RWPE2 (cell line): ENCODE data around the gene KCNA10.

ENCODE experiments used
- ATAC-seq: fragments of 200-7000 bp; cut with Tn5 transposase; 3 replicates; pipeline ENCODE4 v1.9.1; 2021; ENCODE audit warnings: low read depth
- DNase-seq: peaks from one replicate; pipeline ENCODE4 v3.0.0-alpha.2; 2020; ENCODE audit warnings: low spot score
- H3K27ac ChIP-seq: fragments of 450-650 bp; 2 replicates; pipeline ENCODE4 v1.5.1; 2017; ENCODE audit warnings: mild to moderate bottlenecking; ENCODE audit not compliant: poor library complexity, severe bottlenecking
- H3K27me3 ChIP-seq: fragments of 250-450 bp; sonication (Bioruptor Pico); 2 replicates; pipeline ENCODE4 v1.5.1; 2021; ENCODE audit warnings: mild to moderate bottlenecking, moderate library complexity; ENCODE audit not compliant: insufficient read depth, poor library complexity, severe bottlenecking
- H3K36me3 ChIP-seq: fragments of 250-450 bp; sonication (Bioruptor Pico); 2 replicates; pipeline ENCODE4 v1.5.1; 2020; ENCODE audit warnings: low read depth, mild to moderate bottlenecking, moderate library complexity
- H3K4me1 ChIP-seq: fragments of 250-450 bp; sonication (Bioruptor Pico); 2 replicates; pipeline ENCODE4 v1.5.1; 2021; ENCODE audit warnings: mild to moderate bottlenecking, moderate library complexity; ENCODE audit not compliant: insufficient read depth, poor library complexity, severe bottlenecking
- H3K4me3 ChIP-seq: fragments of 250-450 bp; sonication (Bioruptor Pico); 2 replicates; pipeline ENCODE4 v1.5.1; 2021; ENCODE audit warnings: mild to moderate bottlenecking, moderate library complexity; ENCODE audit not compliant: severe bottlenecking
- H3K9me3 ChIP-seq: fragments of 250-450 bp; sonication (Bioruptor Pico); 2 replicates; pipeline ENCODE4 v1.5.1; 2021; ENCODE audit warnings: mild to moderate bottlenecking, moderate library complexity; ENCODE audit not compliant: severe bottlenecking
- TF ChIP-seq, protein P1 (sequence below): fragments of 450-650 bp; IDR thresholded peaks from one replicate; pipeline ENCODE4 v1.5.1; 2017; ENCODE audit warnings: mild to moderate bottlenecking, moderate library complexity; ENCODE audit not compliant: poor library complexity, severe bottlenecking

The KCNA10 gene

DNA sequence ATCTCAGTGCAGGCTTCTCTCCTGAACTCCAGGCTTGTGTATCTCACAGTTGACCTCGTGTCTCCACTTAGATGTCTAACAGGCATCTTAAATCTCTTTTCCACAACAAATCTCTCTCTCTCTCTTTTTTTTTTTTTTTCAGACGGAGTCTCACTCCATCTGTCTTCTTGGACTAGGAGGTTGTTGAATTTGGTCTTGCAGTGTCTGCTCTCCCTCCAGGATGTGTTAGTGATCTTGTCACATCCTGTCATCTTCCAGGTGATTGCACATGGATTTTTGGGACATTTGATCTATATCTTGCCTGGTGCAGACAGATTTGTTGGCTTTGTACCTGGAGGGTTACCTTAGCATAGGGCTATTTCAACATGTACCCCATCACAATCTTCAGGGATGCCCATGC is 26.5 kb upstream of the KCNA10 start:
- DNase-seq (no peak), ATAC-seq (no peak)
- Histone ChIP-seq H3K9me3 (no peaks in the 10 kb centered on the region), H3K4me1 (no peaks in the 10 kb centered on the region), H3K27ac (no peak overlapping the region), H3K36me3 (no peaks in the 10 kb centered on the region), H3K27me3 (no peaks in the 10 kb centered on the region), H3K4me3 (no peak overlapping the region)
- TF ChIP-seq, protein P1, sequence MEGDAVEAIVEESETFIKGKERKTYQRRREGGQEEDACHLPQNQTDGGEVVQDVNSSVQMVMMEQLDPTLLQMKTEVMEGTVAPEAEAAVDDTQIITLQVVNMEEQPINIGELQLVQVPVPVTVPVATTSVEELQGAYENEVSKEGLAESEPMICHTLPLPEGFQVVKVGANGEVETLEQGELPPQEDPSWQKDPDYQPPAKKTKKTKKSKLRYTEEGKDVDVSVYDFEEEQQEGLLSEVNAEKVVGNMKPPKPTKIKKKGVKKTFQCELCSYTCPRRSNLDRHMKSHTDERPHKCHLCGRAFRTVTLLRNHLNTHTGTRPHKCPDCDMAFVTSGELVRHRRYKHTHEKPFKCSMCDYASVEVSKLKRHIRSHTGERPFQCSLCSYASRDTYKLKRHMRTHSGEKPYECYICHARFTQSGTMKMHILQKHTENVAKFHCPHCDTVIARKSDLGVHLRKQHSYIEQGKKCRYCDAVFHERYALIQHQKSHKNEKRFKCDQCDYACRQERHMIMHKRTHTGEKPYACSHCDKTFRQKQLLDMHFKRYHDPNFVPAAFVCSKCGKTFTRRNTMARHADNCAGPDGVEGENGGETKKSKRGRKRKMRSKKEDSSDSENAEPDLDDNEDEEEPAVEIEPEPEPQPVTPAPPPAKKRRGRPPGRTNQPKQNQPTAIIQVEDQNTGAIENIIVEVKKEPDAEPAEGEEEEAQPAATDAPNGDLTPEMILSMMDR, result no peak

DNA sequence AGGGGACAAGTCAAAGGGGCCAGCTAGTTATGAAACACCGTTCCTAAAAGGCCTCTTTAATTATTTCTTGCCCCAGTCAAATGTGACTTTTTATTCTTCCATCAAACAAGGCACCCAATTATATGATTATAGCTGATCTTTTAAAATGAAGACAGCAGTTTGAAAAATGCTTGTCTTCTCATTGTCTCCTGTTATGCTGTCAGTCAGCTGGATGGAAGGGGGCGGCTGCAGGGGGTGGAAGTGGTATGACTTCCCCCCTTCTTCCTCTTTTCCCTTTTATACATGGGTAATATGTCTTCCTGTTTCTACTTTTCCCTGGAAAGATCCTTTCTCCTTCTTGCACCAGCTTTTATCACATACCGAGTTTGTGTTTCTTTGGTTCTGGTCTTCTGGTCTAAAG is 25.8 kb upstream of the KCNA10 start:
- H3K9me3 ChIP-seq, result no peaks in the 10 kb centered on the region
- H3K4me3 ChIP-seq, result no peak overlapping the region
- H3K27me3 ChIP-seq, result no peaks in the 10 kb centered on the region
- H3K4me1 ChIP-seq, result no peaks in the 10 kb centered on the region
- TF ChIP-seq, protein P1, result no peak
- DNase-seq, result no peak
- no peak for ATAC-seq
- no peak overlapping the region for H3K27ac ChIP-seq
- no peaks in the 10 kb centered on the region for H3K36me3 ChIP-seq

GRCh38 chr1:110542725-110543124 is 23.8 kb upstream of the KCNA10 start:
- ATAC-seq (no peak), DNase-seq (no peak)
- Histone ChIP-seq H3K27me3 (no peaks in the 10 kb centered on the region), H3K4me3 (no peak overlapping the region), H3K36me3 (no peaks in the 10 kb centered on the region), H3K4me1 (no peaks in the 10 kb centered on the region), H3K27ac (no peak overlapping the region), H3K9me3 (no peaks in the 10 kb centered on the region)
- TF ChIP-seq, protein P1, result no peak

DNA sequence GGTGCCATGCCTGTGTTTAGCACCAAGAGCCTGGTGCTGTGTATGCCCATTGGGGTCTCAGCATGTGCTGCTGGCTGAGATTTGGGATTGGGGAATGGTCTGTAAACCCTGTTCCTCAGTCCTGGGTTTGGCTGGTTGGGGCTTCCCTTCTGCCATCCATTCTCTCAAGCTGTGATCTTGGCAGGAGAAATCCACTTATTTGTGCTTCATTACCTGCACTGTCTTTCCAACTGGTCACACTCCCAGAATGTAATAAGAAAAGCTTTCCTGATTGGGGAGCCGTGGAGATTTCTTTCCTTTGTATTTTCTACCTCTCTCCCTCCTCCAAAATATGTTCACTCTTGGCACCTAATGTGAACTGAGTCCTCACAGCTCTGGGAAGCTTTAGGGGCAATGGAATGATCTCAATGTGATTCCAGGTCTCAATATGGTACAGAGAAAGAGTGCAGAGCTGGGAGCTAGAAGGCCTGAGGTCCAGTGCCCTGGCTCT is 23.0 kb upstream of the KCNA10 start:
- ATAC-seq (no peak), DNase-seq (no peak)
- TF ChIP-seq, protein P1, result no peak
- Histone ChIP-seq H3K4me3 (no peak overlapping the region), H3K36me3 (no peaks in the 10 kb centered on the region), H3K9me3 (no peaks in the 10 kb centered on the region), H3K27ac (no peak overlapping the region), H3K4me1 (no peaks in the 10 kb centered on the region), H3K27me3 (no peaks in the 10 kb centered on the region)

DNA sequence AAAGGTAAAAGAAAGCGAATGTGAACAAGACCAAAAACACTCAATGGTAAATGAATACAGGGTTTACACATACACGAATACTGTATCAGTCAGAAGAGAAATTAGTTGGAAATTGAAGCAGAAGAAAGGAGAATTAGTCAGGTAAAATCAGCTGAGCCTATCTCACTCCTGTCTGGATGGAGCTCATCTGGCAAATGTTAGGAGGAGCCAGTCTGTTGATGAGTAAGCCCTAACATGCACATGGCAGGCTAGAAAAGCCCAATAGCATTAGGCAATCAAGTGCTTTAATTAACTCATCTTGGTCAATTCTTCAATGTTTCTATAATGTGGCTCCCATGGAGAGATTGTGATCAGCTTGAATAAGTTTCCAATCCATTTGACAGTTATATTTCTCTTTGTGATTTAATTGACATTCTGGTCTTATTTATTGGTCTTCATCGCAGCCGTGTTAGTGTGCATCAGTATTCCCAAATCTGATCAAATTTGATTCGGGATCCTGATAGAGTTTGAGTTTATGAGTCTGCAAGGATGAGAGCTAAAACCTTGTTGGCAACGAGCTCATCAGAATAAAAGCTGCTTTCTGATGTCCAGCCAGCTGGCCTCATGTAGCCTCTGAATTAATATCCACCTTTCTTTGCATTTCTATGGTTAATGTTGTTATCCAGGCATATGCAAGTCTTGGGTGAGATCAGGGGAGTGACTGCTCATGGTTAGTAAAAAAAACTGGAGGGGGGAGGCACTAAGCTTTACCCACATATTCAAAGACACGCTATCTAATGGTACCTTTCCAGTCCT is 22.1 kb upstream of the KCNA10 start:
- H3K9me3 ChIP-seq, result no peaks in the 10 kb centered on the region
- H3K27me3 ChIP-seq, result no peaks in the 10 kb centered on the region
- no peak for DNase-seq
- no peak overlapping the region for H3K4me3 ChIP-seq
- H3K4me1 ChIP-seq, result no peaks in the 10 kb centered on the region
- no peak for ATAC-seq
- TF ChIP-seq, protein P1, result no peak
- H3K27ac ChIP-seq, result no peak overlapping the region
- H3K36me3 ChIP-seq, result no peaks in the 10 kb centered on the region
